ENCODE measurements around the gene RAB17.

DNA sequence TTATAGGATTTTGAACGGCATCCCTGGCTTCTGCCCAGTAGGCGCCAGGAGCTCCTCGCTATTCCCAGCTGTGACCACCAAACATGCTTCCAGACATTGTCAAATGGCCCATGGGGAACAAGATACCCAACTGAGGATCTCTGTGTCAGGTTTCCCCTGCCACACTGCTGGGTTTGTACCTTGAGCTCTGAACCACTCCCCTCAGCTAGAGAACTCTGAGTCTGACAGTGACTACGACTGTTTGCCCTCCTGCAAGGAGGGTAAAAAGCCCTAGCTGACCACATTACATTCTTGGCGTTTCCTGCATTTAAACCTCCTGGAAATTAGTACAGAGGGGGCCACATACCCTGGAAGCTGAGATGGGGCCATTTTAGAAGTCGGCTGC is 49.3 kb upstream of the RAB17 start:
- TF ChIP-seq CTCF (optimal IDR thresholded peaks at IDR 0.05 in 1 of 3, IDR thresholded peaks at IDR 0.05 in 1 of 3, conservative IDR thresholded peaks at IDR 0.05 in 1 of 3; ENCODE audit: extremely low read depth in 1 of 3, insufficient read depth in 2 of 3, low read length in 3 of 3) (no peak), EZH2 (IDR thresholded peaks at IDR 0.05; ENCODE audit: low read length) (no peak)

All from keratinocyte (primary cell).